Measurements from ENCODE around the gene ASCL5. TPM values are rescaled to one million over a fixed set of nuclear protein-coding genes. Genes with fewer than 3 reads are reported as not detected.

ASCL5 gene
- total and polyA plus RNA-seq, 9 of the 15 experiments (the other 6 are each of a cell fraction or from before 2014, with no cell fraction given), result 0.09 TPM; not detected in 8

DNA sequence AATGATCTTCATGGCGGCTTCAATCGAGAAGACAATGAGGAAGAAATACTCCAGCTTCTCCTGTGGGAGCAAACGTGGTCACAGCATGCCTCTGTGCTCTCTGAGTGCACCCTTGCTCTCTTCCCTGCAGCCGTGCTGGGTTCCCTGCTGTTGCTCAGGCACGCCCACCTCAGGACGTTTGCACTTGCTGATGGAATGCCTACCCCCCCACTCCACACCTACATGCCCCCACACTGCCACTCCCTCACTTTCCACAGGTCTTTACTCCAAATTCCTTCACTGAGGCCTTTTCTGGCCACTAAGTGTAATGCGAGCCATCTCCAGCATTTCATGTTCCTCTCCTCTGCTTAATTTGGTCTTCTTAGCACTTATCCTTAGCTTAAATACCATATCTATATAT is 33.0 kb downstream of the ASCL5 start:
- Histone ChIP-seq H3K27ac (ENCODE audit: extremely low read depth, low read depth, low read length) (no peak overlapping the region), H3K4me1 (replicated peaks in 1 of 2; ENCODE audit: control insufficient read depth in 2 of 2, insufficient read depth in 2 of 2, low read length in 2 of 2) (no peaks in the 10 kb centered on the region), H3K36me3 (ENCODE audit: control insufficient read depth, insufficient read depth, low read length) (no peaks in the 10 kb centered on the region), H3K4me2 (ENCODE audit: insufficient read depth, low read length) (no peak overlapping the region), H3K4me3 (no peak overlapping the region), H3K27me3 (ENCODE audit: control insufficient read depth in 2 of 2, insufficient read depth in 2 of 2, low read length in 2 of 2) (peaks cover 60 to 86% of the 10 kb centered on the region in 2 experiments), H3K9me3 (replicated peaks; ENCODE audit: control insufficient read depth, insufficient read depth, low read depth, low read length) (no peaks in the 10 kb centered on the region), H3K79me2 (ENCODE audit: control insufficient read depth, insufficient read depth, low read length) (no peaks in the 10 kb centered on the region), H3K9ac (ENCODE audit: insufficient read depth in 1 of 2, low read depth in 2 of 2, low read length in 2 of 2) (0 out of 4 replicates have a peak overlapping the region, but pooled peaks of 1 of the 2 experiments have one; percentile 16), H4K20me1 (replicated peaks; ENCODE audit: control insufficient read depth, insufficient read depth, low read length) (peaks cover 7% of the 10 kb centered on the region; the same call in 1 of the 2 replicates), H2AFZ (ENCODE audit: low read depth, low read length) (no peak overlapping the region), H3K9me1 (ENCODE audit: control insufficient read depth, insufficient read depth, low read length) (no peaks in the 10 kb centered on the region)
- intact Hi-C loops (cut with micrococcal nuclease), result no loop called here
- ATAC-seq (no peak), DNase-seq (ENCODE audit: extremely low read depth in 1 of 4, low spot score in 3 of 4) (no peak), FAIRE-seq (no peak)
- TF ChIP-seq, protein P1, sequence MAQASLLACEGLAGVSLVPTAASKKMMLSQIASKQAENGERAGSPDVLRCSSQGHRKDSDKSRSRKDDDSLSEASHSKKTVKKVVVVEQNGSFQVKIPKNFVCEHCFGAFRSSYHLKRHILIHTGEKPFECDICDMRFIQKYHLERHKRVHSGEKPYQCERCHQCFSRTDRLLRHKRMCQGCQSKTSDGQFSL (CRISPR knock-in tag; IDR thresholded peaks at IDR 0.05), result peak; percentile 67; the same call in 1 of the 2 replicates
- TF ChIP-seq, protein P1 (tag; IDR thresholded peaks at IDR 0.05), result no peak; a peak in 1 of 4 replicates
- TF ChIP-seq TCF7L2 (IDR thresholded peaks at IDR 0.05; ENCODE audit: low read depth, low read length) (no peak), NR4A1 (CRISPR knock-in tag; IDR thresholded peaks at IDR 0.05) (no peak), NR4A1 (tag; IDR thresholded peaks at IDR 0.05) (no peak), DNMT1 (IDR thresholded peaks at IDR 0.05) (no peak), ZNF217 (CRISPR knock-in tag; IDR thresholded peaks at IDR 0.05) (no peak), ZNF586 (CRISPR knock-in tag; conservative IDR thresholded peaks at IDR 0.05) (no peak), RBFOX2 (IDR thresholded peaks at IDR 0.05; ENCODE audit: low read depth, low read length) (no peak), MTA2 (IDR thresholded peaks at IDR 0.05; ENCODE audit: low read depth) (no peak)
- BruUV-seq (replicated peaks), result no TSS peak
- in situ Hi-C loops (cut with MboI), result no loop called here
- WGBS (ENCODE audit: insufficient coverage, low coverage, missing lambda C conversion rate), result 3% methylated on average over 7 of the region's 7 CpGs
- CTCF ChIA-PET (ENCODE audit: low intra/inter-chr PET ratio), result interaction anchor here (0.6 kb wide), 1 partner anchor 30 kb away, joined by 3 read pairs; no protein-coding TSS in a partner anchor
- POLR2A ChIA-PET, result interaction anchor here (0.7 to 1.3 kb wide), 3 partner anchors 11 to 229 kb away, joined by 3 read pairs; no protein-coding TSS in a partner anchor

All from K562 (cell line).